Lung (tissue), 12 donors: Measurements from ENCODE around the gene PLCG2. TPM values are rescaled to one million over a fixed set of nuclear protein-coding genes. Genes with fewer than 3 reads are reported as not detected.
"Not testable (repeated sequence)": the region's sequence is repeated elsewhere in the genome, so short reads cannot be mapped to it uniquely, and the experiment has no call there.

Source experiments
- ATAC-seq: fragments of 200-7000 bp; cut with Tn5 transposase; one replicate; pipeline ENCODE4 v1.9.1; 2020; ENCODE audit warnings: moderate number of reproducible peaks; ENCODE audit not compliant: insufficient read depth, low FRiP score
- DNase-seq, 3 donors: peaks; one replicate each; pipeline ENCODE4 v3.0.0-alpha.2; 2013 to 2017
- H3K27ac ChIP-seq, 2 donors: one replicate each; pipeline ENCODE4 v1.5.1; 2013; ENCODE audit warnings: mild to moderate bottlenecking in 2 of 2, moderate library complexity in 2 of 2, control low read depth in 1 of 2, inconsistent platforms in 1 of 2, low read depth in 1 of 2, low read length in 1 of 2
- H3K27me3 ChIP-seq, 3 donors: one replicate each; pipeline ENCODE4 v1.5.1; 2013; ENCODE audit warnings: low read length in 2 of 3; ENCODE audit not compliant: control insufficient read depth in 3 of 3, insufficient read depth in 3 of 3
- H3K36me3 ChIP-seq, 4 donors: one replicate each; pipeline ENCODE4 v1.5.1; 2013; ENCODE audit warnings: low read length in 4 of 4, mild to moderate bottlenecking in 1 of 4, moderate library complexity in 1 of 4; ENCODE audit not compliant: control insufficient read depth in 4 of 4, insufficient read depth in 4 of 4
- H3K4me1 ChIP-seq, 5 donors: one replicate each; pipeline ENCODE4 v1.5.1; 2013; ENCODE audit warnings: low read length in 5 of 5, mild to moderate bottlenecking in 2 of 5, moderate library complexity in 1 of 5; ENCODE audit not compliant: control insufficient read depth in 5 of 5, insufficient read depth in 5 of 5
- H3K4me3 ChIP-seq: one replicate; pipeline ENCODE4 v1.5.1; 2013; ENCODE audit warnings: mild to moderate bottlenecking, control low read depth, moderate library complexity
- H3K9ac ChIP-seq, 2 donors: one replicate each; pipeline ENCODE4 v1.5.1; 2013; ENCODE audit warnings: low read length in 2 of 2, control low read depth in 1 of 2; ENCODE audit not compliant: insufficient read depth in 1 of 2
- H3K9me3 ChIP-seq, 4 donors: one replicate each; pipeline ENCODE4 v1.5.1; 2013; ENCODE audit warnings: low read length in 3 of 4, mild to moderate bottlenecking in 1 of 4, moderate library complexity in 1 of 4; ENCODE audit not compliant: control insufficient read depth in 4 of 4, insufficient read depth in 3 of 4
- CTCF ChIP-seq: IDR thresholded peaks from 2 replicates; pipeline ENCODE4 v1.5.1; 2012; ENCODE audit warnings: mild to moderate bottlenecking; ENCODE audit errors: control extremely low read depth, extremely low read depth
- WGBS, 2 donors: extraction: QIAGEN DNeasy Blood & Tissue Kit; methylation state at CpG; one replicate each; pipeline ENCODE4 v1.1.7; 2013; 5-methylcytosine and 5-hydroxymethylcytosine counted together
- polyA plus RNA-seq, 2 donors: library from polyadenylated mRNA; stranded (reverse); fragments of 200-250 nt; gene quantifications; one replicate each; pipeline ENCODE4 v1.2.1, GENCODE V29; 2013
- total RNA-seq, 2 donors: library from RNA; depleted of rRNA in 1 of 2; stranded (reverse); fragments of >200 nt in 1 of 2; gene quantifications; one replicate each; pipeline ENCODE4 v1.2.1, GENCODE V29; 2014 to 2021
- donor health status: control.
- donor health status: control.
- donor health status: Bipolar disorder and iron deficiency.
- donor health status: healthy.
- donor health status: DM: yes; HTN: yes; CAD: no.

Gene PLCG2
- total and polyA plus RNA-seq, 4 donors = 8.8 to 41.0 (median 29.4) TPM

GRCh38 chr16:81758376-81758775, 20.7 kb upstream of the PLCG2 start:
- Histone ChIP-seq H3K36me3 (no peaks in the 10 kb centered on the region), H3K27me3 (no peaks in the 10 kb centered on the region), H3K9ac (no peak overlapping the region), H3K4me3 (no peak overlapping the region), H3K9me3 (no peaks in the 10 kb centered on the region), H3K27ac (no peak overlapping the region), H3K4me1 (peaks cover 0 to 3% (median 0%) of the 10 kb centered on the region in 5 donors)
- TF ChIP-seq CTCF = no peak
- no peak for ATAC-seq
- WGBS, 2 donors = 35 to 40% methylated on average over 2 of the region's 2 CpGs
- DNase-seq = no peak

- DNase-seq, H3K9ac ChIP-seq, H3K4me3 ChIP-seq, ATAC-seq, H3K9me3 ChIP-seq, H3K36me3 ChIP-seq, H3K27me3 ChIP-seq, H3K4me1 ChIP-seq, H3K27ac ChIP-seq: not testable (repeated sequence)
- WGBS, 2 donors = 77 to 81% methylated on average over 4 of the region's 4 CpGs
Observed at GRCh38 chr16:81762322-81762721, 16.8 kb upstream of the PLCG2 start.

GRCh38 chr16:81765111-81765919, 13.8 kb upstream of the PLCG2 start:
- DNase-seq = no peak
- H3K36me3 ChIP-seq = no peaks in the 10 kb centered on the region
- 92 to 95% methylated on average over 11 of the region's 11 CpGs for WGBS, 2 donors
- ATAC-seq = no peak
- peaks cover 0 to 4% (median 0%) of the 10 kb centered on the region in 5 donors for H3K4me1 ChIP-seq
- no peaks in the 10 kb centered on the region for H3K9me3 ChIP-seq
- H3K4me3 ChIP-seq = no peak overlapping the region
- H3K27ac ChIP-seq = no peak overlapping the region
- TF ChIP-seq CTCF = no peak
- no peaks in the 10 kb centered on the region for H3K27me3 ChIP-seq
- H3K9ac ChIP-seq = no peak overlapping the region

GRCh38 chr16:81765969-81766368, 13.1 kb upstream of the PLCG2 start:
- H3K4me3 ChIP-seq = no peak overlapping the region
- no peak for TF ChIP-seq CTCF
- H3K9ac ChIP-seq = no peak overlapping the region
- DNase-seq (no peak), ATAC-seq (no peak)
- H3K27ac ChIP-seq = no peak overlapping the region
- H3K27me3 ChIP-seq = no peaks in the 10 kb centered on the region
- H3K9me3 ChIP-seq = no peaks in the 10 kb centered on the region
- H3K4me1 ChIP-seq = peaks cover 0 to 4% (median 0%) of the 10 kb centered on the region in 5 donors
- no peaks in the 10 kb centered on the region for H3K36me3 ChIP-seq
